HEK293T (cell line): Measurements from ENCODE around the gene SLC38A6.

Experiments
- ARNT ChIP-seq: fragments of 450-650 bp; IDR thresholded peaks from 2 replicates; pipeline ENCODE4 v1.6.1; 2017; ENCODE audit warnings: mild to moderate bottlenecking
- BHLHE40 ChIP-seq: fragments of 450-650 bp; IDR thresholded peaks from 2 replicates; pipeline ENCODE4 v1.6.1; 2016; ENCODE audit warnings: mild to moderate bottlenecking, moderate library complexity, borderline replicate concordance
- FOXA1 ChIP-seq: fragments of 450-650 bp; IDR thresholded peaks from 2 replicates; pipeline ENCODE4 v1.6.1; 2016; ENCODE audit warnings: mild to moderate bottlenecking
- FOXM1 ChIP-seq: fragments of 450-650 bp; IDR thresholded peaks from 2 replicates; pipeline ENCODE4 v1.6.1; 2017; ENCODE audit warnings: mild to moderate bottlenecking, borderline replicate concordance
- HDGF ChIP-seq: fragments of 450-650 bp; IDR thresholded peaks from 2 replicates; pipeline ENCODE4 v1.6.1; 2017; ENCODE audit warnings: antibody characterized with exemption, borderline replicate concordance
- L3MBTL2 ChIP-seq: fragments of 450-650 bp; conservative IDR thresholded peaks from 2 replicates; pipeline ENCODE4 v1.6.1; 2016; ENCODE audit warnings: mild to moderate bottlenecking
- LEF1 ChIP-seq: fragments of 450-650 bp; IDR thresholded peaks from 2 replicates; pipeline ENCODE4 v1.6.1; 2017; ENCODE audit warnings: mild to moderate bottlenecking, borderline replicate concordance
- SP1 ChIP-seq: fragments of 450-650 bp; IDR thresholded peaks from 2 replicates; pipeline ENCODE4 v1.6.1; 2017
- TARDBP ChIP-seq: fragments of 450-650 bp; IDR thresholded peaks from 2 replicates; pipeline ENCODE4 v1.6.1; 2016
- ZNF384 ChIP-seq: fragments of 450-650 bp; IDR thresholded peaks from 2 replicates; pipeline ENCODE4 v1.6.1; 2016
- TF ChIP-seq, protein P1 (sequence below): fragments of 450-650 bp; IDR thresholded peaks from 2 replicates; pipeline ENCODE4 v1.6.1; 2016

DNA sequence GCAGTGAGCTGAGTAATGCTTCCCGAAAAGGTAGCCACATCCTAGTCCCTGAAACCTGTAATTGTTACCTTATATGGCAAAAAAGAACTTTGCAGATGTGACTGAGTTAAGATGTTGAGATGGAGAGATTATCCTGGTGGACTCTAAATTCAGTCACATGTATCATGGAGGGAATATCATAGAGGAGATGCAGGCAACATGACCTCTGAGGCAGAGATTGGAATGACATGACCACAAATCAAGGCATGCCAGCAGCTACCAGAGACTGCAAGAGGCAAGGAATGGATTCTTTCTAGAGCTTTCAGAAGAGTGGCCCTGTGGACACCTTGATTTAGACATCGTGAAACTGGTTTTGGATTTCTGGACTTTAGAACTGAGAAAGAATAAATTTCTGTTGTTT lies 18.5 kb downstream of the SLC38A6 start:
- TF ChIP-seq HDGF (no peak), L3MBTL2 (no peak), SP1 (no peak), FOXA1 (no peak), TARDBP (no peak), BHLHE40 (no peak), LEF1 (no peak), ZNF384 (no peak), FOXM1 (no peak), ARNT (no peak)
- TF ChIP-seq, protein P1, sequence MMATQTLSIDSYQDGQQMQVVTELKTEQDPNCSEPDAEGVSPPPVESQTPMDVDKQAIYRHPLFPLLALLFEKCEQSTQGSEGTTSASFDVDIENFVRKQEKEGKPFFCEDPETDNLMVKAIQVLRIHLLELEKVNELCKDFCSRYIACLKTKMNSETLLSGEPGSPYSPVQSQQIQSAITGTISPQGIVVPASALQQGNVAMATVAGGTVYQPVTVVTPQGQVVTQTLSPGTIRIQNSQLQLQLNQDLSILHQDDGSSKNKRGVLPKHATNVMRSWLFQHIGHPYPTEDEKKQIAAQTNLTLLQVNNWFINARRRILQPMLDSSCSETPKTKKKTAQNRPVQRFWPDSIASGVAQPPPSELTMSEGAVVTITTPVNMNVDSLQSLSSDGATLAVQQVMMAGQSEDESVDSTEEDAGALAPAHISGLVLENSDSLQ: no peak
